SJSA1 (cell line): Measurements from ENCODE around the gene TUBD1. TPM values are rescaled to one million over a fixed set of nuclear protein-coding genes. Genes with fewer than 3 reads are reported as not detected.
A peak's percentile ranks its signal among the peaks of the same experiment; 100 is the strongest.
"Not testable (repeated sequence)": the region's sequence is repeated elsewhere in the genome, so short reads cannot be mapped to it uniquely, and the experiment has no call there.

ENCODE experiments used
- DNase-seq, 2 experiments: peaks; one replicate each; pipeline ENCODE4 v3.0.0-alpha.2; 2015 to 2020; ENCODE audit warnings: low spot score in 2 of 2, low read depth in 1 of 2
- H3K27ac ChIP-seq: fragments of 250-450 bp; sonication (Bioruptor Pico); 2 replicates; pipeline ENCODE4 v1.5.1; 2020; ENCODE audit warnings: mild to moderate bottlenecking, moderate library complexity
- H3K27me3 ChIP-seq: fragments of 250-450 bp; sonication (Bioruptor Pico); replicated peaks from 2 replicates; pipeline ENCODE4 v1.5.1; 2020; ENCODE audit warnings: mild to moderate bottlenecking, moderate library complexity
- H3K36me3 ChIP-seq: fragments of 250-450 bp; sonication (Bioruptor Pico); 2 replicates; pipeline ENCODE4 v1.5.1; 2020; ENCODE audit warnings: mild to moderate bottlenecking
- H3K4me1 ChIP-seq: fragments of 250-450 bp; sonication (Bioruptor Pico); replicated peaks from 2 replicates; pipeline ENCODE4 v1.6.1; 2021; ENCODE audit warnings: mild to moderate bottlenecking
- H3K4me3 ChIP-seq: fragments of 250-450 bp; sonication (Bioruptor Pico); 2 replicates; pipeline ENCODE4 v1.5.1; 2020; ENCODE audit warnings: mild to moderate bottlenecking
- H3K9me3 ChIP-seq: fragments of 250-450 bp; sonication (Bioruptor Pico); replicated peaks from 2 replicates; pipeline ENCODE4 v1.5.1; 2020; ENCODE audit warnings: mild to moderate bottlenecking
- total RNA-seq: library from RNA; depleted of rRNA; stranded (reverse); fragments of >200 nt; shearing (Covaris generic); gene quantifications from 2 replicates; pipeline ENCODE4 v1.2.3, GENCODE V29; 2014

Gene TUBD1
- total RNA-seq, 1 experiment from 2014 or later: 12.7 TPM

DNA sequence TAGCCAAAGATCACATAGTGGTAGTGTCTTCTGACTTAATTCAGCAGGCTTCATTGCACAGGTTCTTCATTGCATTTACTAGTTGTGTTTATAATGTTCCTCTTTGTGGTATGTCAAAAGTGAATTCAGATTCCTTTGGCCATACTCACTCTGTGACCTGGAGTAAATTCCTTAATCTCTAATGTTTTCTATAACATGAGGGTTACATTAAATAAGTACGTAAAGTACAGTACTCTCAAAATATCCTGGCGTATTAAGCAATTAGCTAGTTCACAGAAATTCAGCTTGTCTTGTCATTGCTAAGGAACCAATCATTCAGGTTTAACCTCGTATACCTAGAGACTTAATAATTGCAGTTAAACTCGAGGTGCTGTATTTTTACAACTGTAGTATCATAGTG is 4.3 kb upstream of the TUBD1 start:
- Histone ChIP-seq H3K36me3 (peaks cover 8% of the 10 kb centered on the region; the same call in 1 of the 2 replicates), H3K4me3 (no peak overlapping the region), H3K4me1 (peaks cover 10% of the 10 kb centered on the region), H3K27me3 (no peaks in the 10 kb centered on the region), H3K27ac (no peak overlapping the region), H3K9me3 (no peaks in the 10 kb centered on the region)
- no peak for DNase-seq

DNA sequence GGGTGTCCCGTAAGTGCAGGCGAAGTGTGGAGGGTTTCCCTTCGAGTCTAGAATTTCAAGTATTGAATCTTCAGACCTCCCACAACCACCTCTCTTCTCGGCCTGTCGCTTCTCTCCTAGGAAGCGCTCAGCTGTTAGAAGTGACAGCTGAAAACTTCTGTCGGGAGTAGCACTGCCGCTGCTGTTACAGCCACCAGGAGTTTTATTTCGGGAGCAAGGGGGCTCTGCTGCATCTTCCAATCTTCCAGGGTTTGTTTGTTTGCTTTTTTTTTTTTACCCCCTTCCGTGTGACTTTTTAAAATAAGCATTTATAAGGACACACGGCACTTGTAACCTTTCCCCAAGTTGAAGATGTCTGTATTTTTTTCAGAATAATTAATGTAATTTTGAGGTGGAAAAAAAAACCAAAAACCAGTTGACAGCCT is 945 bp upstream of the TUBD1 start:
- Histone ChIP-seq H3K9me3 (no peaks in the 10 kb centered on the region), H3K27me3 (no peaks in the 10 kb centered on the region), H3K4me1 (peaks cover 10% of the 10 kb centered on the region), H3K4me3 (peak overlapping the region; percentile 65), H3K36me3 (peaks cover 15% of the 10 kb centered on the region), H3K27ac (no peak overlapping the region)
- peak in 1 of 2 experiments; percentile 57 for DNase-seq

DNA sequence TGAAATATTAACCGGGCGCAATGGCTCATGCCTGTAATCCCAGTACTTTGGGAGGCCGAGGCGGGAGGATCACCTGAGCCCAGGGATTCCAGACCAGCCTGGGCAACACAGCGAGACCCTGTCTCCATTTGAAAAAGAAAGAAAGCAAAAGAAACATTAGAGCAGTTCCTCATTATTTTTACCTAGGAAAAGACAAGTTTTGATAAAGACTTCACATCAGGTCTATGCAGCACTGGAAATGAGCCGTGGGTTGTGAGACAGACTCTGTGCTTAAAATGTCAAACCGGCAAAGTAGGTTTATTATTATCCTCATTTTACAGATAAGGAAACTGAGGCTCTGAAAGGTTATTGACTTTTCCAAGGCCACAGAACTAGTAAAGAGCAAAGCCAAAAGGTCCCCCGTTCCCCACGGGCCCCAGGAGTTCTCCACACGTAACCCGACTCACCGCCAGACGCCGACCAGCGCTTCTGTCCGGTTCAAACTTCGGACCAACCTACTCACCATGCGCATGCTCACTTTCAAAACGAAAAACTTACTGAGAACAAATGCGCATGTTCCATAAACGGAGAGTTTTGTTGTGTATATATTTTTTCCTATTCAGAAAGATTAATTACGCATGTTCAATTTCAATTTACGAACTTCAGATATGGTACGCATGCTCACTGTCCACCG is 356 bp downstream of the TUBD1 start:
- Histone ChIP-seq H3K4me1 (peaks cover 10% of the 10 kb centered on the region), H3K9me3 (no peaks in the 10 kb centered on the region), H3K27ac (no peak overlapping the region), H3K27me3 (no peaks in the 10 kb centered on the region), H3K4me3 (peak overlapping the region; percentile 65), H3K36me3 (peaks cover 19% of the 10 kb centered on the region)
- peak in 1 of 2 experiments; percentile 98 for DNase-seq

DNA sequence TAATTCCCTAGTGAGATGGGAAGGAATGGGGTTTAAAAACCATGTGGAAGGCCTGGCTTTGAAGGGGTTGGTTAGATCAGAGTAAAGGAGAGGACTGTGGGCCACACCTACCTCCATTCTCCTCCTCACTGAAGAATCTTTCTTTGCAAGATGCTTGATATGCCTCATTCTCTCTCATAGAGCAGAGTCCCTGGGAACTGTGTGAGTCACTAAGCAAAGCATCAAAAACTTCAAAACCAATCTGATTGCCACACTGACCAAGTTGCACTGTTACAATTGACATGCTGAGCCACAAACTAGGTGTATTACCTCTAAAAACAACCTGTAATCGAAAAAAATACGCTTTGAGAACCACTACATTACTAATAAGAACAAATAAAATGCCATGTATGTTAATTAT is 2.0 kb downstream of the TUBD1 start:
- Histone ChIP-seq H3K9me3 (no peaks in the 10 kb centered on the region), H3K4me1 (peaks cover 6% of the 10 kb centered on the region), H3K4me3 (no peak overlapping the region), H3K36me3 (peaks cover 25% of the 10 kb centered on the region), H3K27me3 (no peaks in the 10 kb centered on the region), H3K27ac (no peak overlapping the region)
- no peak for DNase-seq

DNA sequence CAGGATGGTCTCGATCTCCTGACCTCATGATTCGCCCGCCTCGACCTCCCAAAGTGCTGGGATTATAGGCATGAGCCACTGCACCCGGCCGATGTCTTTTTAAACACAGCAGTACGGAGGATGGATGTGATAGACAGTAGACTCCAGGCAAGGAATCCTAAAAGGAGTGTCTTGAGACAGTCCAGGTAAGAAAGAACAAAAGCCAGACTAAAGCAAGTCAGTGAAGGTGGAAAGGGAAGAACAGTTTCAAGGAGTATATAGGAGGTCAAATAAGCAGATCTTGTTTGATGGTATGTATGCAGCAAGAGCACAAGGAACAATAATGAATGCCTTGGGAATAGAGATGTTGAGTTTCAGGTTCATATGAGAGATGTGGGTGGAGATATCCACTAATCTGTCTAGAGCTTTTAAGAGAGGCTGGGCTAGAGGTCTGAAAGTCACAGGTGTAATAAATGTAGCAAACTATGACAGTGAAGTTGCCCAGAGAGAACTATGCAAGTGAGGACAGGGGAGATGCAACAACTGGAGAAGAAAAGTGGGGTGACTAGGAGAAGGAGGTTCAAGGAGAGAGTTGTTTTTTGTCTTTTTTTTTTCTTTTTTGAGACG is 4.5 kb downstream of the TUBD1 start:
- no peak for DNase-seq
- Histone ChIP-seq H3K36me3 (peaks cover 42% of the 10 kb centered on the region), H3K4me3 (no peak overlapping the region), H3K27me3 (no peaks in the 10 kb centered on the region), H3K4me1 (no peaks in the 10 kb centered on the region), H3K9me3 (no peaks in the 10 kb centered on the region), H3K27ac (no peak overlapping the region)

DNA sequence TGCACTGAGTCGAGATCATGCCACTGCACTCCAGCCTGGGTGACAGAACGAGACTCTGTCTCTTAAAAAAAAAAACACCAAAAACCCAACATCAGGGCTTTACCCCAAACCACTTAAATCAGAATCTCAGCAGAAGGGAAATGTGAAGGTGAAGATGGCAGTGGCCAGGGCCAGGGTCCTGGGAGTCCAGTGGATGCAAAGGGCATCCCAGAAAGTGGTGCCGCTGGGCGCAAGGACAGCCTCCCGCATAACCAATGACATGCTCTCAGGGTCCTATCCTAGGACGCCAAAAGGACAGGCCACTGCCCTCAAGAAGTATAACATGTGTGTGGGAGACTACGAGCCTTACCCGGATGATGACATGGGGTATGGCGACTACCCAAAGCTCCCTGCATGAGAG is 7.9 kb downstream of the TUBD1 start:
- no peak for DNase-seq
- Histone ChIP-seq H3K27ac (no peak overlapping the region), H3K27me3 (no peaks in the 10 kb centered on the region), H3K4me3 (no peak overlapping the region), H3K4me1 (no peaks in the 10 kb centered on the region), H3K9me3 (no peaks in the 10 kb centered on the region), H3K36me3 (peaks cover 42% of the 10 kb centered on the region)

DNA sequence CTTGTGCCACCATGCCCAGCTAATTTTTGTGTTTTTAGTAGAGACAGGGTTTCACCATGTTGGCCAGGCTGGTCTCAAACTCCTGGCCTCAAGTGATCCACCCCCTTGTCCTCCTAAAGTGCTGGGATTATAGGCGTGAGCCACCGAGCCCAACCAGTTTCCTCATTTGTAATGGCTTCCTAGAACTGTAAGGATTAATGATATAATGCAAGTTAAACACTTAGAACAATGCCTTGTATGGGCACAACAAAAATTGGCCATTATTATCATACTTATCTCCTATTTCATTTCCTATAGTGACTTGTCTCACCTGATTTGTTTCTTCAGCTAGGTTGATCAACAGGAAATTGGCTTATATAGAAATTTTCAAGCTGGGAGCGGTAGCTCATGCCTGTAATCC is 14.1 kb downstream of the TUBD1 start:
- no peaks in the 10 kb centered on the region for H3K9me3 ChIP-seq
- H3K4me1 ChIP-seq: no peaks in the 10 kb centered on the region
- H3K27me3 ChIP-seq: no peaks in the 10 kb centered on the region
- H3K36me3 ChIP-seq: peaks cover 47% of the 10 kb centered on the region
- no peak for DNase-seq
- H3K27ac ChIP-seq: no peak overlapping the region
- no peak overlapping the region for H3K4me3 ChIP-seq

DNA sequence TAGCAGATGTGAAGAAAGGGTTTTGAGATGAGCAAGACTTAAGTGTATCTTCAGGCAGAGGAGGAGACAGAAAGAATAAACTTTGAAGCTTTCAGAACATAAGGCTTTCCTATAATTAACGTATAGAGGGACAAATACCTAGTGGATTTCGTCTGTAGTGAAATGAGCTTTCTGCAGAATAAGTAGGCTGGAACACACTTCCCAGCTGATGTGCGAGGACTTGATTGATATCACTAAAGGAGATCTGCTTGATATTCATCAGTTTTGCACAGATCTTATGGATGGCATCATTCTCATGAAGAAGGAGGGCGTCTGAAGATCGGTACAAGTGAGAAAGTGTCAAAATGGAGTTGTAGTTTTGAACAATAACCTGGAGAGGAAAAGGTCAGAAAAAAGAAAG is 14.8 kb downstream of the TUBD1 start:
- Histone ChIP-seq H3K4me1 (no peaks in the 10 kb centered on the region), H3K9me3 (no peaks in the 10 kb centered on the region), H3K27ac (no peak overlapping the region), H3K4me3 (no peak overlapping the region), H3K36me3 (peaks cover 47% of the 10 kb centered on the region), H3K27me3 (no peaks in the 10 kb centered on the region)
- DNase-seq: no peak

DNA sequence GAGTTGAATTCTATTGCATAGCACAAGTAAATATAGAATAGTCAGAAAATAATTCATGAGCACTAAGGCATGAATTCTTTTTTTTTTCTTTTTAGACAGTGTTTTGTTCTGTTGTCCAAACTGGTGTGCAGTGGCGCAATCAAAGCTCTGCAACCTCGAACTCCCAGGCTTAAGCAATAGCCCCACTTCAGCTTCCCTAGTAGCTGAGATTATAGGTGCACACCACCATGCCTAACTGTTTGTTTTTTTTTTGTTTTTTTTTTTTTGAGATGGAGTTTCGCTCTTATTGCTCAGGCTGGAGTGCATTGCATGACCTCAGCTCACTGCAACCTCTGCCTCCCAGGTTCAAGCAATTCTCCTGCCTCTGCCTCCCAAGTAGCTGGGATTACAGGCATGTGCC is 16.6 kb downstream of the TUBD1 start:
- H3K4me3 ChIP-seq: no peak overlapping the region
- no peaks in the 10 kb centered on the region for H3K9me3 ChIP-seq
- DNase-seq: no peak
- no peaks in the 10 kb centered on the region for H3K4me1 ChIP-seq
- H3K27ac ChIP-seq: no peak overlapping the region
- no peaks in the 10 kb centered on the region for H3K27me3 ChIP-seq
- H3K36me3 ChIP-seq: peaks cover 46% of the 10 kb centered on the region

DNA sequence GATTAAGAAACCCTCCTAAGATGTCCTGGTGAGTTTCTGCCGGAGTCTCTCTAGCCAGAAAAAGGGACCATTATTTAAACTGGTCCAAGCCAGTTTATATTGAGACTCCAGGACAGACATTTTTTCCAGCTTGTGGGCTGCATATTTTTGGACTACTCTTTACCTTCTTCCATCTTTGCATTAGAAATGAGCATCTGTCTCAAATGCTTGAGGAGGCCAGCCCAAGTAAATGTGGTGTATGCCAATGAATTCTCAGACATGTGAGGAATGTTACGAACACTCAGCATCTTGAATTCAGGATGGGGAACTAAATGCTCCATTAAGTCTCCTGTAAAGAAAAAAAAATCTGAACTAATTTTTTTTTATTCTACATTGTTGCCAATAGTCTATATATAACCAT is 18.4 kb downstream of the TUBD1 start:
- Histone ChIP-seq H3K4me3 (no peak overlapping the region), H3K36me3 (peaks cover 41% of the 10 kb centered on the region), H3K4me1 (no peaks in the 10 kb centered on the region), H3K27me3 (no peaks in the 10 kb centered on the region), H3K9me3 (no peaks in the 10 kb centered on the region), H3K27ac (no peak overlapping the region)
- no peak for DNase-seq

DNA sequence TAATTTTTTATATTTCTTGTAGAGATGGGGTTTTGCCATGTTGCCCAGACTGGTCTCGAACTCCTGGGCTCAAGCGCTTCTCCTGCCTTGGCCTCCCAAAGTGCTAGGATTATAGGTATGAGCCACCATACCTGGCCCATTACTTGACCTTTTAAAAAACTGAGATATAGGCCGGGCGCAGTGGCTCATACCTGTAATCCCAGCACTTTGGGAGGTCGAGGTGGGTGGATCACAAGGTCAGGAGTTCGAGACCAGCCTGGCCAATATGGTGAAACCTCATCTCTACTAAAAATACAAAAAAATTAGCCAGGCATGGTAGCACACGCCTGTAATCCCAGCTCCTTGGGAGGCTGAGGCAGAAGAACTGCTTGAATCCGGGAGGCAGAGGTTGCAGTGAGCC is 19.3 kb downstream of the TUBD1 start:
- not testable (repeated sequence) for H3K9me3 ChIP-seq, DNase-seq, H3K4me1 ChIP-seq, H3K27me3 ChIP-seq, H3K27ac ChIP-seq, H3K4me3 ChIP-seq
- H3K36me3 ChIP-seq: peaks cover 36% of the 10 kb centered on the region

DNA sequence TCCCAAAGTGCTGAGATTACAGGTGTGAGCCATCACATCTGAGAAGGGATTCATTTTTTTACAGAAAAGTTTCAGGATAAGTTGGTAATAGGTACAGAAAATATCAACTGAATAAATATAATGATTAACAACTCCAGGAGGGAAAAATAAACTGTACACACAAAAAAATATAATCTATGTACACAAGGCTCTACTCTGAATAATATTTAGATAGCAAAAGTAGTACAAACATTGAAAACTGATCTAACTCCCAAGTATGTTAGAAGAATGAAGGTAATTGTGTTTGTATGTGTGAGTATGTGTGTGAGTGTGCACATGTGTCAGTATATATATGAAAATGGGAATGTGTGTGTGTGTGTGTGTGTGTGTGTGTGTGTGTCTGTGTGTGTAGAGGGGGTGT is 20.4 kb downstream of the TUBD1 start:
- Histone ChIP-seq H3K4me1 (no peaks in the 10 kb centered on the region), H3K27ac (no peak overlapping the region), H3K9me3 (no peaks in the 10 kb centered on the region), H3K27me3 (no peaks in the 10 kb centered on the region), H3K4me3 (no peak overlapping the region), H3K36me3 (peaks cover 28% of the 10 kb centered on the region)
- no peak for DNase-seq

DNA sequence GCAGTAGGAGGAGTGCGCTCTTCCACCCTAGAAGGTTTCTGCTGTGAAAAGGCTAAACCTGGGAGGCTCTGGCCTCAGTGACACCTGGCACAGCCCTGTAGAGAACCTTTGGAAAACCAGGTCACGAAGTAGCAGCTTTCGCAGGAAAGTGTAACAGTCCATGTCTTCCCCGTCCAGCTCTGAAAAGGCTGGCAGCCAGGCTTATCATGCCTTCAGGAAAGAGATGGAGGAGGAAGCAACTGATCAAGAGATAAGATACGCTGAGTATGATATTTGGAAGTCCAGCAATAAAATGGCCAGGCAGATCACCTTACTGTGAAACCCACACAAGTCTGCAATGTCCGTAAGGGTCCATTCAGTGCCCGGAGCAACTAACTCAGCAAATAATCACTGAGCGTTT is 22.3 kb downstream of the TUBD1 start:
- Histone ChIP-seq H3K27me3 (no peaks in the 10 kb centered on the region), H3K4me3 (no peak overlapping the region), H3K4me1 (no peaks in the 10 kb centered on the region), H3K9me3 (no peaks in the 10 kb centered on the region), H3K36me3 (peaks cover 19% of the 10 kb centered on the region), H3K27ac (no peak overlapping the region)
- DNase-seq: no peak

DNA sequence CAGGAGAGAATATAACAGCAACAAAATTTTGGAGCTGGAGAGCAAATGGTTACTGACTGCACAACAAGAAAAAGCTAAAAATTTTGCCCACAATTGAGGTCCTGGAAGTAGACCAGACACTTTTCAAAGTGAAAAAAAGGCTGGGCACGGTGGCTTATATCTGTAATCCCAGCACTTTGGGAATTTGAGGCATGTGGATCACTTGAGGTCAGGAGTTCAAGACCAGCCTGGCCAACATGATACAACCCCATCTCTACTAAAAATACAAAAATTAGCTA is 22.9 kb downstream of the TUBD1 start:
- Histone ChIP-seq H3K4me3 (no peak overlapping the region), H3K27me3 (no peaks in the 10 kb centered on the region), H3K36me3 (peaks cover 20% of the 10 kb centered on the region), H3K4me1 (no peaks in the 10 kb centered on the region), H3K9me3 (no peaks in the 10 kb centered on the region), H3K27ac (no peak overlapping the region)
- no peak for DNase-seq

DNA sequence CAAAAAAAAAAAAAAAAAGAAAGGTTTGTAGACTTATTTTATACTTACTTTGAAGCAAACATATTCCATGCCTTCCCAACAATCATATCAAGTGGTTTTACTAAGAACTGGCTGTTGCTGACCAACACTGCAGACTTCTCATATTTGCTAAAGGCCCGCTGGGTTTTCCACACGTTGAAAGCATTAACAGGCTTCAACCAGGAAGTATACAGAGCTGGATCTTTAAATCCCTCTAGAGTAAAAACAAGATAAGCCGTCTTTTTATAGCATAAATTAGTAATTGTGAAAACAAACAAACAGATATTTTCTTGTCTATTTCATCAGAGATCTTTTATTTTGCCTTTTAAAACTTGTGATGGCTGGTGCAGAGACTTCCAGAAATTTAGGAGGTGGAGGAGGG is 29.1 kb downstream of the TUBD1 start:
- no peak overlapping the region for H3K4me3 ChIP-seq
- no peak for DNase-seq
- no peaks in the 10 kb centered on the region for H3K27me3 ChIP-seq
- H3K36me3 ChIP-seq: peaks cover 26% of the 10 kb centered on the region
- H3K4me1 ChIP-seq: peaks cover 20% of the 10 kb centered on the region
- no peak overlapping the region for H3K27ac ChIP-seq
- no peaks in the 10 kb centered on the region for H3K9me3 ChIP-seq
